ENCODE data around the gene UTY.

UTY gene

DNA sequence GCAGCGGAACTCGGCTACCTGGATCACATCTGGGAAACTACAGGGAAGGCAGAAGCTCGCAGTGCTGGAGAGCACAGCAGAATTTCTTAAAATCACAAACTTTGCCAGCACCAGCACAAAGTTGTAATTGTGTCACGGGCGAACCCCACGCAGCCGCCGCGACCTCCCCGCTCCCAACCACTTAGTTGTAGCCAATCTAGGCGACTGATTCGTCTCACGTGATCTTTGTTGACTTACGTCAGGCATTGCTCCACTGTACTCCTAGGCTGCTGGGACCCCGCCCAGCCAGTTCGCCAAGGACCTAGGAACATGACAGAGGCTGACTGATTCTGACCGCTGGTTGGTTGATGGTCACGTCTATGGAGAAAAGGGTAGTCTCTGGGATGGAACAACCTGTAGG lies at the start of gene UTY:
Gene UTY (minus strand): TSS at position 206 of the 400 bp plus-strand sequence. CDS start 368 bp downstream, outside the sequence.
- DNase-seq, result no peak

- DNase-seq, result no peak
Observed at GRCh38 chrY:13520474-13520873, 40.6 kb upstream of the UTY start.

DNA sequence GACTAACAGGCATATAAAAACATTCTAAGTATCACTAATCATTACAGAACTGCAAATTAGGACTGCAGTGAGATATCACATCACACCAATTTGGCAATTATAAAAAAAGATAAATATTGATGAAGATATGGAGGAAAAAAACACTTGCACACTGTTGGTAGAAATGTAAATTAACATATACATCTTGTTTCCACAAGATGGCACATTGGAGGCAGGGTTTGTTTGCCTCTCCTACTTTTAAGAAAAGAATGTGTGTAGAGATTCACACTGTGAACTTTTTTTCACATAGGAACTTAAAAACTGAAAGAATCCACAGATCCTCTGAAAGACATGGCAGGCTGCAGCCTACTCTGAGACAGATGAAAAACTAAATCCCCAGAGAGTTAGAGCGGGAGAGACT lies 21.4 kb upstream of the UTY start:
- no peak for DNase-seq

- DNase-seq, result no peak
Observed at GRCh38 chrY:13493737-13494136, 13.9 kb upstream of the UTY start.

DNA sequence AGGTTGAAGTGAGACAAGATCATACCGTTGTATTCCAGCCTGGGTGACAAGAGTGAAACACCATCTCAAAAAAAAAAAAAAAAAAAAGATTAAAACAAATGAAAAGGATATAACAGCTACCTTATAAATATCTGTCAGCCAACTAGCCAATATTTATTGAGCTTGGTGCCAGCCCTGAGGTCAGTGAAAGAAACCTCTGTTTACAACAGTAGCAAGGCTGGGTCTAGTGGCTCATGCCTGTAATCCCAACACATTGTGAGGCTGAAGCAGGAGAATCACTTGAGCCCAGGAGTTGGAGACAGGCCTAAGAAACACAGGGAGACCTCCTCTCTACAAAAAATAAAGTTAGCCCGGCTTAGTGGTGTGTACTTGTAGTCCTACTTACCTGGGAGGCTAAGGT lies 12.6 kb upstream of the UTY start:
- DNase-seq, result no peak

DNA sequence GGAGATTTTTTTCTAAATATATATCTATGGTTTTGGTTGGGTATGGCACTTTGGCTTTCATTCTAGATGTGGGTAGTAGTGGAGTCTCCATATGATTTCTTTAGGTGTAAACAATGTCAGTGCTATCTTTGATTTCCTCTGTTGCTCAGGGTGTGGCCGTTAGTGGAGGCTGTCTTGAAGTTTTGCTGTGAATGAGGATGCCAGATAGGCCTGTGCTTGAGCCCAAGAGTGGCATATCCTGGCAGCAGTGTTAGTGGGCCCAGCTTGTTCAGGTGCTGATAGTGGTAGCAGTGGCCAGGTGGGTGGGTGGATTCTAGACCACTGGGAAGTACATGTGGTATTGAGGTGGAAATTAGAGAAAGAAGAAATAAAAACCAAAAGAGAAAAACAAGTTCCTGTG lies 8.9 kb upstream of the UTY start:
- no peak for DNase-seq

GRCh38 chrY:13479121-13479711 lies 617 bp downstream of the UTY start:
- no peak for DNase-seq

GRCh38 chrY:13478126-13478785 lies 1.6 kb downstream of the UTY start:
- no peak for DNase-seq

DNA sequence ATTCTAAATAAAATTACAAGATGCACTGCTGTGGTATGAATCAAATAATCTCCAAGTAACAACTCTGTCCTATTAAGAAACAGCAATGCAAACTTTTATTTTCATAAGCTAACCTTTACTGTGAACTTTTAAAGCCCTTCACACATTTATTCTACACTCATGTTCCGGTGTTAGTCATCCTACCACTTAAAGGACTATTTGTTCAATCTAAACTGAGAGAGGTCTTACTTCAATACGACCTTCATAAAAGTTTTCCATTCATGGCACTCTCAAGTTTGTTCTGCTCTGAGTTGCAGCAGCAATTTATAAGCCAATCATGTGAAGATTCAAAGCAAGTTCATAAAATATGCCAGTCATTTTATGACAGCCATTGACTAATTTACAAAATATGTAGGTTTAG lies 4.8 kb downstream of the UTY start:
- DNase-seq, result no peak

- DNase-seq, result no peak
Observed at GRCh38 chrY:13451572-13451971, 28.3 kb downstream of the UTY start.

GRCh38 chrY:13450596-13451130 lies 29.2 kb downstream of the UTY start:
- DNase-seq, result no peak

- DNase-seq, result no peak
Observed at GRCh38 chrY:13445566-13445965, 34.3 kb downstream of the UTY start.

- no peak for DNase-seq
Observed at GRCh38 chrY:13443146-13443545, 36.7 kb downstream of the UTY start.

GRCh38 chrY:13440811-13441210 lies 39.0 kb downstream of the UTY start:
- DNase-seq, result no peak

GRCh38 chrY:13435968-13436937 lies 43.6 kb downstream of the UTY start:
- DNase-seq, result no peak

- DNase-seq, result no peak
Observed at GRCh38 chrY:13435206-13435967, 44.4 kb downstream of the UTY start.

- no peak for DNase-seq
Observed at GRCh38 chrY:13432293-13433025, 47.4 kb downstream of the UTY start.

DNA sequence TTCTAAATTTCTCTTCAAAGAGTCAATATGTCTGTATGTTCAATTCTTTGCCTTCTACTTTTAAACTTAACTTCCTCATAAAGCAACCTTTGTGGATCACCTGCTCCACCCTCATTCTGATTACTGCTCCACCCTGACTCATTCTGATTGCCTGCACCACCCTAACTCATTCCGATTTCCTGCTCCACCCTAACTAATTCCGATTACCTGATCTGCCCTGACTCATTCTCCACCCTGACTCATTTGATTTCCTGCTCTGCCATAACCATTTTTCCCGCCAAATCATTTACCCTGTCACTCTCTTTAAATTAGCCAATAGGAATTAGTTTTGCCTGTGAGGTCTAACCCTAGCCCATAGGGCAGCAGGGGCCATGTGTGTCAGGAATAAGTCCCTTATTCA lies 50.3 kb downstream of the UTY start:
- no peak for DNase-seq

GRCh38 chrY:13423281-13423732 lies 56.5 kb downstream of the UTY start:
- no peak for DNase-seq

DNA sequence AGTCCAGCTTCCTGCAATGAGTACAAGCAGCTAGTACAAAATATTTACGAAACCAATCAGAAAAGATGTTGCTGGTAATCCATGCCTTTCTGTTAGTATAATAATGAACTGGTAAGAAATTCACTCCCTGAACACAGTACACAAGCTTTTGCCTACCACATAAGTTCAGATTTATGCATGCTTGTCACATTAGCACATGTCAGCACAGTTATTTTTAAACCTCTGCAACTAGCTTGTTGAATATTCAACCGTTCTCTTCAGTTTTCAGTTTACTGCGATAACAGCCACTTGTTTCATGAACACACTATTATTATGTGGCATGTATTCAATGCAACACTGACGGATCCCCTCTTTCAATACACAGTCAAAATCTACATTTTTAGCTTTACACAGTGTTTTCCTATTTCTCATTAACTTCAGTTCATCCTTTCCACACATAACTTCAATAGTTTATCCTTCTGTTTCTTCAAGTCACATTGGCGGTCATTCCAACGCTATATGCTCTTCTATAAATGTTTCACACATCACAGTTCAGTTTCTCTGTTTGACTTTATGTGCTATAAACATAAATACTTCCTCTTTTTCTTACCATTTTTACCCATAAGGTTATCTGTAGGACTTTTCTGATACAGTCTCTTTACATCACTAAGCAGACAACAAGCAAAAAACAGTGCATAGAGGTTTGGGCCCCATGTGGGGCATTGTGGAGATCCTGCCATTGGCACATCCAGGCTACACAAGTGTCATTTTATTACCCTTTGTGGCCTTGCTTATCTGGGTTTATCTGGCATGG lies 62.8 kb downstream of the UTY start:
- DNase-seq, result no peak

- DNase-seq, result no peak
Observed at GRCh38 chrY:13415556-13415955, 64.3 kb downstream of the UTY start.

All from NCI-H524 (cell line).